Stimulated activated CD8-positive, alpha-beta memory T cell treated with anti-CD3 and anti-CD28 coated beads, Interleukin-4, amount 100 ng/mL, for 1 hour (primary cell): ENCODE measurements around the gene CCDC88C.
A peak's percentile ranks its signal among the peaks of the same experiment; 100 is the strongest.

Source experiments
- DNase-seq, 2 donors: peaks; one replicate each; pipeline ENCODE4 v3.0.0-alpha.2; 2020; ENCODE audit warnings: low read depth in 2 of 2, low spot score in 1 of 2

Gene CCDC88C

DNA sequence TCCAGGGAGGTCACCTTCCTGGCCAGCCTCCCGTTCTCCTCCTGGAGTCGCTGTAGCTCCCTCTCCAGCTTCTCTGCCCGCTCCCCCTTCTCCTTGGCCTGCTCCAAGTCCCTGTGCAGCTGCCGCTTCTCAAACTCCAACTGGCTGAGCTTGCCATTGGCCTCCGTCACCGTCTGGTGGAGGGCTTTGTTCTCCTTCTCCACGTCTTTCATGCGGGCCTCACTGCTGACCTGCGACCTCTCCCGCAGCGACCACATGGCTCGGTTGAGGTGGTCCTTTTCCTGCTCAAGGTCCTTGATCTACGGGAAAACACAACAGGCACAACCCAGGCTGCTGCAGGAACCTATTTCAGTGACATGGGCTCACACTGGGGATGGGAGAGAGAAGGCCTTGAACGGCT is 103.8 kb downstream of the CCDC88C start:
- no peak for DNase-seq

DNA sequence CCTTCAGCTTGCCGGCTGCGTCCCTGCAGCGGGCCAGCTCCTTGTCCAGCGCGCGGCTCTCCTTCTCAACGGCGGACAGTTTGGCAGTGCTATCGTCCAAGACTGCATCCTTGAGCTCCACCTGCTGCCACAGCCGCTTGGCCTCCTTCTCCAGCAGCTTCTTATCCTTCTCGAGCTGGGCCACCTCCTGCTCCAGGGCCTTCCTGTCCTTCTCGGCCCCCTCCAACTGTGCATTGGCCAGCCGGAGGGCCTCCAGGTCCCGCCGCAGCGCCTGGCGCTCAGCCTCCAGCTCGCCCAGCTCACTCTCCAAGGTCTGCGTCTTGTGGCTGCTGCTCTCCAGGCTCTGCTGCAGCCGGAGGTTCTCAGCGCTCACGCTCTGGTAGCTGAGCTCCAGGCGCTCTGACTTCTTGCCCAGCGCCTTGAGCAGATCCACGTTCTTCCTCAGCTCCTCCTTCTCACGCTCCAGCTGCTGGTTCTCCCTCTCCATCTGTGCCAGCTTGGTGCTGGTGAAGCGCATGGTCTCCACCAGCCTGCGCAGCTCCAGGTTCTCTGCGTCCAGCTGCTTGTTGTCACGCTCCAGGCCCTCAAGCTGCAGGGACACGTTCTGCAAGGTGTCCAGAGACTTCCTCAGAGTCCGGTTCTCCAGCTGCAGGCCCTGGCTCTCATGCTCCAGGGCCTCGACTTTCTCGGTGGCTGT is 104.3 kb downstream of the CCDC88C start:
- DNase-seq, result no peak

DNA sequence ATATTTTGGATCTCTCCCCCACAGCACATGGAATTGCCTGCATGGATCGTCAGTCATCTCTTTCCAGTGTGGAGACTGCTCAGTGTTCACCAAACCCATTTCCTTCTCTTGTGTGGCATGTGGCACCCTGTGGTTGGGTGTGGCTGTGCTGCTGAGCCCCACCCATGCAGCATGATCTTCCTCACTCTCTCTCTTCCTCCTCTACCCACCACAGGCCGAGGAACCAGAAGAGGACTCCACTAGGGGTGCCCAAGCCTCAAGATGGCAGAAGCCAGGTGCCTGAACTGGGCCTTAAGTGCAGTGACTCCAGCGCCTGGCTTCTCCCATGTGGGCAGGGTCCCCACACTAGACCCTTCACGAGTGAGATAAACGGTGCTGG is 106.3 kb downstream of the CCDC88C start:
- DNase-seq, result peak in 1 of 2 donors; percentile 20

DNA sequence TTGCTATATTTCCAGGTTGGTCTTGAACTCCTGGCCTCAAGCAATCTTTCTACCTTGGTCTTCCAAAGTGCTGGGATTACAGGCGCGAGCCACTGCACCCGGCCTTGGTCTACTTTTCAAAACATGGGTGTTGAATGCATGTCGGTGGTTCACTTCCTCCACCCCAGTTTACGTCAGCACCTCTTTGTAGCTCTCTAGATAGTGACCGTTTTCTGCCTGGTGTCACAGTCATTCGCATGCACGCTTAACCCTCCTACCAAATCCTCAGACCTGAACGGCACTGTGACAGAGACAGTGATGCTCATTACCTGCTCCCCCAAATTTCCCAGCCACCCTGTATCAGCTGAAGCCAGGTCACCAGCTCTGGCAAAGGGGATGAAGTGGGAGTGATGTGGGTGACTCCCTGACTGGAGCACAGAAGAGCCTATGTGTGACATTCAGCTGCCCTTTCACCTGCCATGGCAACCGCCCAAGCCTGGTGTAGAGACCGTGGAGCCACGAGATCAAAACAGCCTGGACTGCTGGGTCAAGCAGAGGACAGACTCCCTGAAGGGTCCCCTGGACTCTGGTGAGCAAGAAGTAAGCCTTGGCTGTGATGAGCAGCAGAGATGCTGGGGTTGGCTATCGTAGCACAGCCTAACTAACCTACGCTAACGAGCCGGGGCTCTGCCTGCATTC is 106.9 kb downstream of the CCDC88C start:
- DNase-seq, result no peak

DNA sequence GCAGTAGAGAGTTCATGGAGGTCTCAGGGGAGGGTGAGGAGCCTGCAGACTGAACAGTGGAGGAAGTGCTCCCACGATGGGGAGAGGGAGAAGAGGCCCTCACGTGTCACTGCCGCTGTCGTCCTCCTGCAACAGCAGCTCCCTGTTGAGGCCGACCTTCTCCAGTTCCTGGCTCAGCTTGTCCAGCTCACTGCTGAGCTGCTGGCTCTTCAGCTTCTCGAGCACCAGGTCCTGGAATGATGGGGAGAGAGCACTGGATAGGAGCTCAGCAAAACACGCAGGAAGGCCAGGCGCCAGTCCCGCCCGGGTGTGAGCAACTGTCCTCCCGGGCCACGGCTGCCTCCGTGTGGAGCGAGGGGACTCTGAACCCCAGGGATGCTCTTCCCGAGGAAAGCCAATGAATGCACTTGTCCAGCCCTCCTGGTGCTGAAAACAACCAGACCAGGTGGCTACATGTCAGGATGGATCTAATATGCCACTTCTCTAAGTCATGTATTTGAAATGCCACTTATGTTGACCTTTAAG is 107.8 kb downstream of the CCDC88C start:
- DNase-seq, result no peak

DNA sequence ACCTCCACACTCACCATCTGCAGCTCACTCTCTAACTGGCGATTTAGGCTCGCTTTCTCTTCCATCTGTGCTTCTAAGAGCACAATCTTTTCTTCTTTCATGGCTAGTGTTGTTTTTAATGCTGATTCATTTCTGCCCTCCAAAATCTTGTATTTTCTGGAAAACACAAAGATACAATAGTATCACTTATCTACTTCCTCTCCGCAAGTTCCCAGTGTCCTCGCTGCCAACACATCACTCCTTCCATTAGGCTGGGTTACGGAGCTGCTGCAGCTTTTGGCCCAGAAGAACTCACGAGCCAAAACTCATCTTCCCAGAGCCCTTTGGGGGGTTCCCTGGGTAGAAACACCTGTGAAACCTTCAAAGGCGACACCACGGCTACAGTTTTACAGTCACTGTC is 109.3 kb downstream of the CCDC88C start:
- no peak for DNase-seq

DNA sequence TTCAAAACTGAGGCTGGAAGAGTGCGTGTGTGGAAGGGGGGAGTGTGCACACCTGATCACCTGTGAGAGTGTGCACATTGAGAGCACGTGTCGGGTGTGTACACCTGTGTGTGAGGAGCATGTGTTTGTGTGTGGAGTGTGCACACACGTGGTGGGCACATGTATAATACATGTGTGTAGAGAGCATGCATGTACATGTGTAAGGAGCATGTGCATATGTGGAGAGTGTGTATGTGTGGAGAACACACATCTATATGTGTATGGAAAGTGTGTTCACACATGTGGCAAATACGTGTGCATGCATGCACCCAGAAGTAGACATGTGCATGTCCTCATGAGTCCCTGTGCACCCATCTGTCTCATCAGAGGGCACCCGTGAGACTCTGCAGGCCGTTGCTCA is 110.0 kb downstream of the CCDC88C start:
- no peak for DNase-seq

DNA sequence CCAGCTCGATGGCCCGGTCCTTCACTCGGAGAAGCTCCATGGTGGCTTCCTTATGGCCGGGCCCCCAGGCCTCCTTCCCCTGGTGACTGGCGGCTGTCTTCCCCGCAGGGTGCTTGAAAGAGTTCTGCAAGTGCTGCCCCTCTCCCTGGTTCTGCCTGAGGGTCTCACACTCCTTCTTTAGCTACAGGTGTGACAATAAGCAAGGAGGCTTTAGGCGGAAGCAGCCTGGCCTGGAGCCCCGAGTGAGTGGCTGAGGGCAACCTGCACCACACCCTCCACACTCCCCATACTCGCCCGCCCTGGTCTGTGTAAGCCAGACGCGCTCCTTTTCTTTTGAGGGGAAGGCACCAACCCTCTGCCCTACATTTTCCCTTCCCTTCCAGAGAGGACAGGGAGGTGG is 110.6 kb downstream of the CCDC88C start:
- DNase-seq, result no peak

DNA sequence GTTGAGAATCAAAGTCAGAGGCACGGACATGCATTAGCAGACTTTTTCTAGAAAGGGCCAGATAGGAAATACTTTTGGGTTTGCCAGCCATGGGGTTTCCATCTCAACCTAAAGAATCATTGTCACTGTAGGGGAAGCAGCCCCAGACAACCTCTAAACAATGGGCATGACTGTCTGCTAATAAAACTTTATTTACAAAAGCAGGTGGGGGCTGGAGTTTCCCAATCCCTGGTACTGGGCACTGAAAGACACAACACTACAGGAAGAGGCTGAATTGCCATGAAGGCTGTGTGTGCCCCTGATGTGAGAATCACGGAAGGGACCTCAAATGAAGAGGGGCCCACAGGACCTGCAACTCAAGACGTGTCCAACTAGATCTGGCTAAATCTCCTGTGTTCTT is 111.1 kb downstream of the CCDC88C start:
- no peak for DNase-seq

DNA sequence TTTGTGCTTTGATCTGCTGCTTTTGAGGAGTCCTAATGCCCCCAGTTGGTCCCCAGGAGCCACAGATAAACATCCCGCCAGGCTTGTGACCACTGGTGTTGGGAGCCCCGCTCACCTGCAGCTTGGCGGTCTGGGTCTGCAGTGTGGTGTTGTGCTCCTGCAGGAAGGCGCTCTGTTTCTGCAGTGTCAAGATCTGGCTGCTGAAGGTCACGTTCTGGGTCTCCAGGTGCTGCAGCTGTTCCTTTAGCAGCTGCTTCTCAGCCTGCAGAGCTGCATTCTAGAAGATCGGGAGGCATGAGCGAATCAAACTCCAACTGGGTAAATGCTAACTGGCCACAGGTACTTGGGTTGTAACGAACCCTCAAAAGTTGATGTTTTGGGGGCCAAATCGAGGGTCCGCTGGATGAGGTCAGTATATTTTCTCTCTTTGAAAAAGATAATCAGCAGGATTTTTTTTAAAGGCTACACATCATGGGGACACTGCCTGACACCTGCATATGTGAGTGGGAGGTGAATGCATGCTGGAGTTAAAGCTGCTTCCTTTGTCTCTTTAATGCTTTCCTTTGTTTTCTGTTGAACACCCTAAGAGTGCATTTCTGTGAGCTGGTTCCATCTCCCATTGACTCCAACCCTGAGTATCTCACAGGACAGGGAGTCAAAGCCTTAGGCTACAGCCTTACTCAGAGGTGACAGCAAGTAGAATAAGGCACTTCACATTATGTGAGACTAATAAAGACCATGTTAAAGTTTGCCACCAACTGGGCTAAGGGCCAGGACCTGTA is 111.8 kb downstream of the CCDC88C start:
- DNase-seq, result no peak

DNA sequence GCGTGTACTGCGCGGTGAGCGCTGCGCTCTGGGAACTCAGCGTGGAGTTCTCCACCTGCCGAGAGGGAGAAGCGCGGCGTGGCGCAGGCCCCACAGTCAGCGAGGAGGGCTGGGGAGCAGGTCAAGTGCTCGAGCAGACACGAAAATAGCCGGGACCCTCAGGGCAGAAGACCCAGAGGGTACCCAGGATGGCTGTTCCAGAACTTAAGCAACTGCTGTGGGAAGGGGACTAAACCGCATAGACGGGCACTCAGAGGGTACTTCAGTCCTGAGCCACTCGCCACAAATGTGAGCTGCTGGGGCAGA is 113.7 kb downstream of the CCDC88C start:
- no peak for DNase-seq

DNA sequence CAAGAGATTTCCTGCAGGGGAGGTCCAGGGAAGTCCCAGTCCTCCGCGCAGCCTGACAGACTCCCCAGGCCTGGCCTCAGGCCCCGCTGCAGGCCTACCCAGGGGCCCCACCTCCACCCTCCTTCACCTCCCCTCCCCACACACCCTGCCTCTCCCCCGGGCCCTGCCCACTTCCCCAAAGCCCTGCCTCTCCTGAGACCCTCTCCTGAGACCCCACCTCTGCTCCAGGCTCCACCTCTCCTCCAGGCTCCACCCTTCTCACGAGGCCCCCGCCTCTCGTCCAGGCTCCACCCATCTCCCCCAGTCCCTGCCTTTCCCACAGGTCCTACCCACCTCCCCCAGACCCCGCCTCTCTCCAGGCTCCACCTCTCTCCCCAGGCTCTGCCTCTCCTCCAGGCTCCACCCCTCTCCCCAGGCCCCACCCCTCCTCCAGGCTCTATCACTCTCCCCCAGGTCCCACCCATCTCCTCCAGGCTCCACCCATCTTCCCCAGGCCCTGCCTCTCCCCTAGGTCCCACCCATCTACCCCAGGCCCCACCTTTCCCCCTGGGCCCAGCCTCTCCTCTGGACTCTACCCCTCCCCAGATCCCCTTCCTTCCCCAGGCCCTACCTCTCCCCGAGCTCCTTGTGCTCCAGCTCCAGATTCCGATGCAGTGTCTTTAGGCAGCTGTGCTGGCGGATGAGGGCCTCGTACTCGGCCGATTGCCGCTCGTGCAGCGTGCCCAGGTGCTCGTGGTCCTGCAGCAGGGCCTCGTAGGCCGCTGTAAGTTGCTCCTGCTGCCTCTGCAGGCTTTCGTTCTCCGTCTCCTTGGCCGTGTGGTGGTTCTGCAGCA is 114.3 kb downstream of the CCDC88C start:
- DNase-seq, result no peak

DNA sequence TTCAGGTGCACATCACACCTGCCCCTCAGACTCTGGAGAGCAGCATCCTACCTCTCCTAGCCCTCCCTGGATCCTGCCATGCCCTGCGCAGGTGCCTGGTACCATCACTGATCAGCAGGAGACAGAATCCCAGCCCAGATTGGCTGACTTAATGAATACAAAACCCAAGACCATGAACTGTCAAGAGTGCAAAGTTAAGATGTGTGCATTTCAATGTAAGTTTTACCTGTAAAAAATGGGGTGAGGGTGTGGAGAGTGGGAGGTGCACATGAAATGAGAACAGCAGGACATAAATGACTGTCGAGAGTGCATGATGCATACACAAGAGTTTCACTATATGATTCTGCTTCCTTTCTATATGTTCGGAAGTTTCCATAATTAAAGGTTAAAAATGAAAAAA is 115.2 kb downstream of the CCDC88C start:
- DNase-seq, result no peak

DNA sequence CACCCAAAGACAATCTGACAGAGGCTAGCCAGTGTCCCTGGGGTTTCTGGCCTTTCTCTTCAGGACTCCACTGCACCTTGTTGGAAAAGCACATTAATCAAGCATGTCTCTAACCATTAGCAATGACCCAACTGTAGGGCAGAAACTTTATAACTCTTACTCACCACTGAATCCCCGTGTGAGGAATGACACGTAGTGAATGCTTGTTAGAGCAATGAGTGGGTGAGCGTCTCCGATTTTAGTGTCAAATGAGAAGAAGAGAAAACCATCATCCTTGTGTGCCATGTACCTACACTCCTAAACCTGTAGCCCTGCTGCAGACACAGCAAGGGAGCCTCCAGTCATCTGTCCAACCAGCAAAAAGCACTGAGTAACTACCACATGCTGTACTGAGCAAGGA is 116.7 kb downstream of the CCDC88C start:
- no peak for DNase-seq

DNA sequence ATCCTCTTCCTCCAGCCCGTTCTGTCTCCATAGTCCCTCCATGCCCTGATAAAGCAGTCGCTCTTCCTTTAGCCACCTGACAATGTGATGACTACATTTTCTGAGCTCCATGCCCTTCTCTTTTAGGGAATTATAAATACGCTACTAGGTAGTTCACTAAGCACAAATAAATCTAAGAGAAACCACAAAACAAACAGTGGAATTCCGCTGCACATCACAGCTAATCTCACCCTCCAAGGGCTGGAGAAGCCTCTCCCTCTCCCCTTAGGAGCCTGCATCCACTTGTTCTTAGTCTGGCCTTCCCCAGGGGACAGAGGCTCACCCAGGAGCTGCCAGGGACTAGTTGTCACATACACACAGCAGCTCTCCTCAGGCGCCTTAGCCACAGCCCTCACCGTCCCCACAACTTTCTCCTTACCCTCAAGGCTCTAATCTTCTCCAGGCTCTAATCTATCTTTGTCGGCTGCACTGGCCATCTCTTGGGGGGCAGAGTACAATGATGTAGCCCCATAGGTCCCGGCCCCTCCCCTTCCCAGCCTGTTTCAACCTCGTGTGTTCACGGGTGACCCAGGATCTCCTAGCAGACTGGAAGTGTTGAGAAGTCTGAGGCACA is 117.2 kb downstream of the CCDC88C start:
- no peak for DNase-seq

DNA sequence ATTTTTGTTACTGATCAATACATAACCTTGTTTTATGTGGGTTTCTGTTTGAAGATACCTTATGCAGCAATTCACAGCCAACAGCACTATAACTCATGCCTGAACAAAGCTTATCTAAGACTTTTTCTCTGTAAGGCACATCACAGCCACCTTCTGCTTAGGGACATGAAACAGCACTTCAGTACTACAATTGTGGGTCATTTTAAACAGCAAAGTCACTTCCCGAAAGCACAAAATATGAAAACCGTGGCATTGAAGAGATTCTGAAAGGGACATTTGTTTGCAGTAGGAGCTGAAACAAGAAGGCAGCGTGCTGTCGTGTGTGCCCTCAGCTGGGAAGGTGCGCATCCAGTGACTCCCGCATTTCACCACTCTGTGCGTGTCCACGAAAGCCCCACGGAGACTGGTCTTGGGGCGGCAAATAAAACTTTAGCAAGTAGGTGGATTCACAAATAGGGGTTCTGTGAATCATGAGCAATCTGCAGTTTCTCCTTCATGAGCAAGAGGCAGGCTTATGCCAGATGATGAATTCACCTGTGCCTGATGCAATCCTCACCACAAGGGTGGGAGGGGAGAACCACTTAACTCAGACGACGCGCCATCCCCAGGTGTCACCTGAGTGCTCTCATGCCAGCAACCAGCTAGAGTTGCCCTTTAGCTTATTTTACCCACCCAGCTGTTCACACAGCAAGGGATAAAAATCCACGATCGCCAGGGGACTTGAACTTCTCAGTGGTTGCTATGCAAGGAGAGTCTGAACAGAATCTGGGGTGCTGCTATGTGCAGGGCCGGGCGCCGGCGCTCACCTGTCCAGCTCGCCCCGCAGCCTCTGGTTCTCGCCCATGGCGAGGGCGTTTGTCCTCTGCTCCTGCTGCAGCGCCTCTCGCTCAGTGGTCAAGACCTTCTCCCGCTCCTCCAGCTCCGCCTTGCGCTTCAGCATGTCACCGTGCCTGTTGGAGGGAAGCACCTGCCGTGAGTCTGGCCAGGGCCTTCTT is 118.2 kb downstream of the CCDC88C start:
- DNase-seq, result no peak

DNA sequence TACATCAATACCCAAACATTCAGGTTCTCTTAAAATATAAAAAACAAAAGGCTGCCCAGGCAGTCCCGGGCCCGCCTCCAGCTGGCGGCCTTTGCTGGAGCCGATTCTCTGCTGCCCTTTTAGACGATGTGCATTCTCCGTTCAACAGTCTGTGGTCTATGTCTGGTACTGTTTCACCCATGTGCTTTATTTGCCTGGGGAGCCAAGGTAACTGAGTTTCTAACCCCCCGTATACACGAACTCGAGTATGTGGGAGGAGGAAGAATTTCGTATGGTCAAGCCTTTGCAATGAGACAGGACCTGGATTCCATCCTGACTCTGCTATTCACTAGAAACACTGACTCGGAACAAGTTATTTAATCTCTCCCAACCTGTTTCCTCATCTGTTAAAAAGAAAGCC is 119.0 kb downstream of the CCDC88C start:
- no peak for DNase-seq

DNA sequence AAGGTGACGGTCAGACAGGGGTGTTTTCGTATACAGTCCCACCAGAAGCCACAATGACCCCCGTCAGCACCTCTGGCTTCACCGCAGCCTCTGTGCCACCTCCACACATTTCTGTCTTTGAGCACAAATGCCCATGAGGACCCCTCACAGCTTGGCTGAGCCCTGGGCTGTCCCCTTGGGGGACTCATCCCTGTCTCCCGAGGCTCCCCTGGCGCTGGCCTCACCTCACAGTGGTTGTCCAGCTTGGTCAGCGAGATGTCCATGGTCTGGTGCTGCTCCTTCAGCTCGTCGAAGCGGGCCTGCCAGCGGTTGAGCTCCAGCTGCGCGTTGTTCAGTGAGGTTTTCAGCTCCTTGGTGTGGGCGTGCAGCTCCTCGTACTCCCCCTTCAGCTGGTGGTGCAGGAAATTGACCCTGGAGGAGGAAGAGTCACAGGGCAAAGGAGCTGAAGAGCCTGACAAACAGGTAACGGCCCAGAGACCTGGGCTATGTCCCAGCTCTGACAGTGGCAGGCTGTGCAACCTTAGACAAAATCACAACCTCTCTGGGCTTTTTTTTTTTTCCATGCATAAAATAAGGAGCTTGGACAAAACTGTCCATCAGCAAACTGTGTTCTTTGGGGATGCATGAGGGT is 120.4 kb downstream of the CCDC88C start:
- no peak for DNase-seq
